ENCODE results near the gene HAPLN1.
A peak's percentile ranks its signal among the peaks of the same experiment; 100 is the strongest.
"Not testable (repeated sequence)": the region's sequence is repeated elsewhere in the genome, so short reads cannot be mapped to it uniquely, and the experiment has no call there.

The HAPLN1 gene

DNA sequence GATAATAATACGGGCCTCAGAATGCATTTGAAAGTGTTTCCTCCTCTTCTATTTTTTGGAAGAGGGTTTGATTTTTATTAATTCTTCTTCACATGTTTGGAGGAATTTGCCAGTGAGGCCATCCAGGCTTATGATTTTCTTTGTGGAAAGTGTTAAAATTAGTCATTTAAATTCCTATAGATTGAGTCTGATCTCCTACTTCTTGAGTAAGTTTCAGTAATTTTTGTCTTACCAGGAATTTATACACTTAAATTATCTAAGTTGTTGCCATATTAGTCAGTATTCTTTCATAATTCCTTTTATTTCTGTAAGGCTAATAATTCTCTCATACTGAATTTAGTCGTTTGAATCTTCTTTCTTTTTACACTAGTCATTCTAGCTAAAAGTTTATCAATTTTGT is 25.2 kb upstream of the HAPLN1 start:
- TF ChIP-seq, protein P1, sequence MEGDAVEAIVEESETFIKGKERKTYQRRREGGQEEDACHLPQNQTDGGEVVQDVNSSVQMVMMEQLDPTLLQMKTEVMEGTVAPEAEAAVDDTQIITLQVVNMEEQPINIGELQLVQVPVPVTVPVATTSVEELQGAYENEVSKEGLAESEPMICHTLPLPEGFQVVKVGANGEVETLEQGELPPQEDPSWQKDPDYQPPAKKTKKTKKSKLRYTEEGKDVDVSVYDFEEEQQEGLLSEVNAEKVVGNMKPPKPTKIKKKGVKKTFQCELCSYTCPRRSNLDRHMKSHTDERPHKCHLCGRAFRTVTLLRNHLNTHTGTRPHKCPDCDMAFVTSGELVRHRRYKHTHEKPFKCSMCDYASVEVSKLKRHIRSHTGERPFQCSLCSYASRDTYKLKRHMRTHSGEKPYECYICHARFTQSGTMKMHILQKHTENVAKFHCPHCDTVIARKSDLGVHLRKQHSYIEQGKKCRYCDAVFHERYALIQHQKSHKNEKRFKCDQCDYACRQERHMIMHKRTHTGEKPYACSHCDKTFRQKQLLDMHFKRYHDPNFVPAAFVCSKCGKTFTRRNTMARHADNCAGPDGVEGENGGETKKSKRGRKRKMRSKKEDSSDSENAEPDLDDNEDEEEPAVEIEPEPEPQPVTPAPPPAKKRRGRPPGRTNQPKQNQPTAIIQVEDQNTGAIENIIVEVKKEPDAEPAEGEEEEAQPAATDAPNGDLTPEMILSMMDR (IDR thresholded peaks at IDR 0.05; ENCODE audit: low read depth, low read length): no peak
- TF ChIP-seq POLR2A (IDR thresholded peaks at IDR 0.05; ENCODE audit: extremely low read depth, insufficient read length): no peak
- no peak for TF ChIP-seq MYC (IDR thresholded peaks at IDR 0.05; ENCODE audit: low read depth, low read length)
- TF ChIP-seq, protein P2, sequence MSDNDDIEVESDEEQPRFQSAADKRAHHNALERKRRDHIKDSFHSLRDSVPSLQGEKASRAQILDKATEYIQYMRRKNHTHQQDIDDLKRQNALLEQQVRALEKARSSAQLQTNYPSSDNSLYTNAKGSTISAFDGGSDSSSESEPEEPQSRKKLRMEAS (IDR thresholded peaks at IDR 0.05; ENCODE audit: low read depth, low read length): no peak

GRCh38 chr5:83744821-83745220 is 24.2 kb upstream of the HAPLN1 start:
- TF ChIP-seq, protein P2 (IDR thresholded peaks at IDR 0.05; ENCODE audit: low read depth, low read length): no peak
- no peak for TF ChIP-seq MYC (IDR thresholded peaks at IDR 0.05; ENCODE audit: low read depth, low read length)
- no peak for TF ChIP-seq POLR2A (IDR thresholded peaks at IDR 0.05; ENCODE audit: extremely low read depth, insufficient read length)
- TF ChIP-seq, protein P1 (IDR thresholded peaks at IDR 0.05; ENCODE audit: low read depth, low read length): no peak
- H3K4me3 ChIP-seq (ENCODE audit: low read depth, low read length): no peak overlapping the region
- DNase-seq (ENCODE audit: low read depth): peak; percentile 22

More for the DNA sequence above, 25.2 kb upstream of the HAPLN1 start:
- DNase-seq (ENCODE audit: low read depth): no peak
- H3K4me3 ChIP-seq (ENCODE audit: low read depth, low read length): no peak overlapping the region

DNA sequence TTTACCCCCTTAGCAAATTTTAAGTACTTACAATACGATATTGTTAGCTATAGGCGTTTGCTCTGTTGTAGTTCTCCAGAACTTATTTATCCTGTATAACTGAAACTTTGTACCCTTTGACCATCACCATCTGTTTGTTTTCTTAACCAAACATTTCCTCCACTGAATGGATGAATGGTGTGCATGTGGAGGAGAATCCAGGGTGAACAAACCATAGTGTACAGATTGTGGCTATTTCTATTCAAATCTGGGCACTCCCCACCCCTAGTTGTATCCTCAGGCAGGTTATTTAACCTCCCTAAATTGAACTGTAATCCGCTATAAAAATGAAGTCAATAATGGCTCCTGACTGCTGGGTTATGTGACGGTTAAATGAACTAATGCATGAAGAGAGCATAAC is 21.4 kb upstream of the HAPLN1 start:
- TF ChIP-seq, protein P2 (IDR thresholded peaks at IDR 0.05; ENCODE audit: low read depth, low read length): no peak
- no peak for TF ChIP-seq POLR2A (IDR thresholded peaks at IDR 0.05; ENCODE audit: extremely low read depth, insufficient read length)
- no peak for TF ChIP-seq MYC (IDR thresholded peaks at IDR 0.05; ENCODE audit: low read depth, low read length)
- TF ChIP-seq, protein P1 (IDR thresholded peaks at IDR 0.05; ENCODE audit: low read depth, low read length): no peak
- no peak for DNase-seq (ENCODE audit: low read depth)

DNA sequence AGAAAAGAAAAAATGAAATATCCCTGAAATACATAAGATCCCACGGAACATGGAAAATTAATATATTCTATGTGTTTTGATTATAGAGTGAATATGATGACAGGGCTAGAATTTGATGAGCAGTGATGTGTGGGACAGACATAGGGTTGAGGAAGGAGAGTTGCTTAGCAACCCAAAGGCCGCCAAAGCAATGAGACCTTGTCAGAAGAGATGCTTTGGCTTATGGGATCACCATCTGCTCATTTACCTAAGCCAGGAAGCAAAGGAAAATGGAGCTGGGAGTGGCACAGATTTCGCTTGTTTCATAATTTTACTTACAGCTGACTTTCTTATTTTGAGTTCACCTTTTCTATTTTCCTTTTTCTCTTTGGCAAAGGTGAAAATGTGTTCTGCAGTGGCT is 20.9 kb upstream of the HAPLN1 start:
- DNase-seq (ENCODE audit: low read depth): no peak
- TF ChIP-seq, protein P1 (IDR thresholded peaks at IDR 0.05; ENCODE audit: low read depth, low read length): no peak
- no peak for TF ChIP-seq POLR2A (IDR thresholded peaks at IDR 0.05; ENCODE audit: extremely low read depth, insufficient read length)
- TF ChIP-seq, protein P2 (IDR thresholded peaks at IDR 0.05; ENCODE audit: low read depth, low read length): no peak
- TF ChIP-seq MYC (IDR thresholded peaks at IDR 0.05; ENCODE audit: low read depth, low read length): no peak
- H3K4me3 ChIP-seq (ENCODE audit: low read depth, low read length): no peak overlapping the region

More for the DNA sequence above, 21.4 kb upstream of the HAPLN1 start:
- no peak overlapping the region for H3K4me3 ChIP-seq (ENCODE audit: low read depth, low read length)

DNA sequence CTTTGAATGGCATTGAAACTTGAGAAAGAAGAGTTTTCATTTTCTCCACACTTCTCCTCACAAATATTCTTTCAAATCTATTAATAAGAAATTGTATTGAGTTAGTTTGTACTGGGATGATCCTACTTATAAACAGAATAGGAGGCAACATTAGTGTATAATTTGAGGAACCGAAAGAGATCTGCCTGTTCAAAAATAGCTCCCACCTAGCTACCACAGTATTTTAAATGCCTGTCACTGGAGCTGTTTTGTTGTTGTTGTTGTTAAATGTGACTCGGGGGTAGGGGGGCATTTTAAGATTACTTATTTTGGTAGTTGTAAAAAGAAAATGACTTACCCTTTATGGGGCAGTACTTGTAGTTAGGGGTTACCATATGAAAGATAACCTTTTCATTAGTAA is 20.1 kb upstream of the HAPLN1 start:
- DNase-seq (ENCODE audit: low read depth): no peak
- no peak overlapping the region for H3K4me3 ChIP-seq (ENCODE audit: low read depth, low read length)
- TF ChIP-seq, protein P2 (IDR thresholded peaks at IDR 0.05; ENCODE audit: low read depth, low read length): no peak
- TF ChIP-seq, protein P1 (IDR thresholded peaks at IDR 0.05; ENCODE audit: low read depth, low read length): no peak
- TF ChIP-seq MYC (IDR thresholded peaks at IDR 0.05; ENCODE audit: low read depth, low read length) (no peak), POLR2A (IDR thresholded peaks at IDR 0.05; ENCODE audit: extremely low read depth, insufficient read length) (no peak)

DNA sequence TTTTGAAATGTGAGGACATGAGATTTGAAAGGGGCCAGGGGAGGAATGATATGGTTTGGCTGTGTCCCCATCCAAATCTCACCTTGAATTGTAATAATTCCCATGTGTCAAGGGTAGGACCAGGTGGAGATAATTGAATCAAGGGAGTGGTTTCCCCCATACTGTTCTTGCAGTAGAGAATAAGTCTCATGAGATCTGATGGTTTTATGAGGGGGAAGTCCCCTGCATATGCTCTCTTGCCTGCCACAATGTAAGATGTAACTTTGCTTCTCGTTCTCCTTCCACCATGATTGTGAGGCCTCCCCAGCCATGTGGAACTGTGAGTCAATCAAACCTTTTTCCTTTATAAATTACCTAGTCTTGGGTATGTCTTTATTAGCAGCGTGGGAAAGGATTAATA is 15.5 kb upstream of the HAPLN1 start:
- not testable (repeated sequence) for H3K4me3 ChIP-seq (ENCODE audit: low read depth, low read length); DNase-seq (ENCODE audit: low read depth)

- not testable (repeated sequence) for H3K4me3 ChIP-seq (ENCODE audit: low read depth, low read length); DNase-seq (ENCODE audit: low read depth)
These were observed 14.4 kb upstream of the HAPLN1 start for GRCh38 chr5:83735058-83735457.
